Esophagus squamous epithelium (tissue), 4 donors: ENCODE measurements around the gene SMOC2.

Experiments
- CTCF ChIP-seq, 6 experiments: fragments of 450-650 bp in 4 of 6; fragments of 200-600 bp in 2 of 6; sonication (generic) in 2 of 6; IDR thresholded peaks; one replicate each; pipeline ENCODE4 v1.5.1; 2016 to 2019; ENCODE audit warnings: antibody characterized with exemption in 6 of 6, mild to moderate bottlenecking in 4 of 6, moderate library complexity in 4 of 6
- POLR2A ChIP-seq, 4 donors: fragments of 450-650 bp; IDR thresholded peaks; one replicate each; pipeline ENCODE4 v1.6.1; 2017; ENCODE audit warnings: antibody characterized with exemption in 4 of 4, mild to moderate bottlenecking in 4 of 4, moderate library complexity in 3 of 4

- no peak for TF ChIP-seq CTCF (IDR thresholded peaks at IDR 0.05)
- TF ChIP-seq POLR2A (IDR thresholded peaks at IDR 0.05) = no peak
Measured at GRCh38 chr6:168704678-168705077, 263.7 kb downstream of the SMOC2 start.
